Prostate gland (tissue), 2 donors: ENCODE results near the gene GRIK3. TPM values are rescaled to one million over a fixed set of nuclear protein-coding genes. Genes with fewer than 3 reads are reported as not detected.

Experiments
- DNase-seq: peaks from one replicate; pipeline ENCODE4 v3.0.0-alpha.2; 2019; ENCODE audit warnings: low spot score
- H3K27ac ChIP-seq, 2 donors: fragments of 200-600 bp; sonication (generic); 2 replicates each; pipeline ENCODE4 v1.5.1; 2017 to 2019
- H3K27me3 ChIP-seq: fragments of 200-600 bp; sonication (generic); replicated peaks from 2 replicates; pipeline ENCODE4 v1.5.1; 2019; ENCODE audit not compliant: insufficient read depth
- H3K36me3 ChIP-seq, 2 donors: fragments of 200-600 bp; sonication (generic); 1 replicate in 1 of 2; 2 replicates in 1 of 2; pipeline versions ENCODE4 v1.5.1 to v1.8.1; 2017 to 2019
- H3K4me1 ChIP-seq: fragments of 200-600 bp; sonication (generic); replicated peaks from 2 replicates; pipeline ENCODE4 v1.5.1; 2019
- H3K4me3 ChIP-seq, 2 donors: fragments of 200-600 bp; sonication (generic); 2 replicates each; pipeline ENCODE4 v1.5.1; 2017 to 2019
- H3K9me3 ChIP-seq: fragments of 200-600 bp; sonication (generic); 2 replicates; pipeline ENCODE4 v1.5.1; 2017
- CTCF ChIP-seq, 4 experiments: fragments of 200-600 bp in 2 of 4; fragments of 450-650 bp in 2 of 4; sonication (generic) in 2 of 4; IDR thresholded peaks; 1 replicate in 3 of 4; 2 replicates in 1 of 4; pipeline ENCODE4 v1.5.1; 2016 to 2019; ENCODE audit warnings: antibody characterized with exemption in 4 of 4, mild to moderate bottlenecking in 2 of 4, moderate library complexity in 2 of 4
- POLR2A ChIP-seq: fragments of 450-650 bp; IDR thresholded peaks from one replicate; pipeline ENCODE4 v1.6.1; 2016; ENCODE audit warnings: antibody characterized with exemption, mild to moderate bottlenecking
- POLR2AphosphoS5 ChIP-seq: sonication (generic); formaldehyde crosslinking; IDR thresholded peaks from one replicate; pipeline ENCODE4 v1.6.1; 2017; ENCODE audit warnings: antibody characterized with exemption
- WGBS: methylation state at CpG from one replicate; pipeline ENCODE4 v1.1.5; 2018; 5-methylcytosine and 5-hydroxymethylcytosine counted together
- intact Hi-C: fragments of 100-400 bp; cut with DNase I; formaldehyde crosslinking; loops from one replicate; pipeline ENCODE4 v1.14.2; 2022
- total RNA-seq, 2 donors: library from RNA; depleted of rRNA; stranded (reverse); fragments of >200 nt; gene quantifications; one replicate each; pipeline ENCODE4 v1.1.0, GENCODE V29; 2016

GRIK3 gene
- total RNA-seq, 2 donors from 2014 or later, result 0.36 to 5.9 TPM

DNA sequence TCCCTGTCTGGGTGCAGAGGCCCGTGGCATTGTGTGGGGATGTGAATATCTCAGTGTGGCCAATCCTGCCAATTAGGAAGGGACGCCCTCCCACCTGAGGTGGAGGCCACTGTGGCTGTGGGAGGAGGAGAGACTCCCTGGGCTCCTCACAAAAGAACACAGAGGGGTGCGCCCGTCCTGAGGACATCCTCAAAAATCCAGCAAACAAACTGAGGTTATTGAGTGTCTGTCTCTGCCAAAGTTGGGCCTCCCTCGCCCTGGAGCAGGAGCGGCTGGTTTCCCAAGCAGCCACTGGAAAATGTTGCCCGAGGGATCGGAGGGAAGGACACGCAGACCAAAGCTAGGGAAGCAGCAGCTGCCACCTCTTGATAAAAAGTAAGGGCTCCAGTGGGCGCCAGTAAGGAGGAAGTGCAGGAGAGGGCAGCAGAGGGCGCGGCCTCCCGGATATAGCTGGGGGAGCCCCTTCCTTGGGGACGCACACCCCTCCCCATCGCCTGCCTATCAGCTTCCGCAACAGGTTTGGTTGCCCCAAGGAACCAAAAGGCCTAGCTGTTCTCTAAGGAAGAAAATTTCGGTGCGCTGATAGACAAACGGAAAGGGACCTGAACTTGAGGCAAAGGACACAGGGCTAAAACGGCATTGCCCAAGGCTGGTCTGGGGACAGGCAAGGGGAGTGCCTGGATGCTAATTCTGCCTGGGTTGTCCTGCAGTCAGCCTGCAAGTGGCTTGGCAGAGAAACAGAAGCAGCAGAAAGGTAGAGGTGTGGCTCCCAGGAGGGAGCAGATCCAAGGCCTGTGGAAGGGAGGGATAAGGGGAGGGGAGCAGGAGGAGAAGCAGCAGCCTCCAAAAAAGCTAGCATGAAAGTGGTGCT lies 1.7 kb upstream of the GRIK3 start:
- H3K36me3 ChIP-seq, result no peaks in the 10 kb centered on the region
- no peak for TF ChIP-seq CTCF (IDR thresholded peaks at IDR 0.05)
- no peak for TF ChIP-seq POLR2A
- no peak for TF ChIP-seq POLR2AphosphoS5
- peaks cover 60% of the 10 kb centered on the region for H3K27me3 ChIP-seq
- no peaks in the 10 kb centered on the region for H3K4me1 ChIP-seq
- WGBS, result 11% methylated on average over 20 of the region's 20 CpGs
- no peak for DNase-seq
- no peaks in the 10 kb centered on the region for H3K9me3 ChIP-seq
- no peak overlapping the region for H3K27ac ChIP-seq
- intact Hi-C loops, result no loop called here
- H3K4me3 ChIP-seq, result no peak overlapping the region

DNA sequence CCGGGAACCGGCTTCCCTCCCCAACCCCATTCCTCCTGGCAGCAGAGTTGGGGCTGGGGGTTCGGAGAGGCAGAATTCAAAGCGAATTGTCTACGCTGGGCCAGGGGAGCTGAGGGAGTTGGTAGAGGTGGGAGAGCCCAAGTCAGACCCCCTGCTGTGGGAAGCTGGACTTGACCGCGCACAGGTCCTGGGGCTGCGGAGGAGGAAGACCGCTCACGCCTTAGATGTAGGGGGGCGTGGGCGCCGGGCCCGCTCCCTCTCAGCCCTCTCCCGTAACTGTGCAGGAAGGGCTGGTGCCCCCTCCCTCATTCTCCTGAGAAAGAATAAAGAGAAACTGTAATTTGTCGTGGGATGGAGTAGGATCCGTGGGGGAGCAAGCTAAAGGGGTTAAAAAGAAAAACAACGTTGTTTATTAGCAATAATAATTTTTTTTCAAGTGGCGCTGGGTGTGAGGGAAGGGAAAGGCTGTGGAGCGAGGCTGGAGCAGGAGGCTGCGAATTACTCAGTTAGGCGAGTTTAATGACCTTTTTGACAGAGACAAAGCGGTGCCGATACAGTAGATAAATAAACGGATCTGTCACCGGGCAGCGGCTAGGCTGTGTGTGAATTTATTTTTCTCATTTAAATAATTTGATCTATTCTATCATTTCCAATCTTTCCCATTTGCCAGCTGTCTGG lies 838 bp upstream of the GRIK3 start:
- H3K4me1 ChIP-seq, result no peaks in the 10 kb centered on the region
- intact Hi-C loops, result no loop called here
- no peak overlapping the region for H3K27ac ChIP-seq

GRCh38 chr1:37033355-37034101 lies 787 bp downstream of the GRIK3 start:
- no peaks in the 10 kb centered on the region for H3K36me3 ChIP-seq
- H3K27ac ChIP-seq, result no peak overlapping the region
- intact Hi-C loops, result no loop called here
- no peak overlapping the region for H3K4me3 ChIP-seq
- no peaks in the 10 kb centered on the region for H3K4me1 ChIP-seq
- WGBS, result 3% methylated on average over 38 of the region's 66 CpGs
- DNase-seq, result no peak
- no peaks in the 10 kb centered on the region for H3K9me3 ChIP-seq
- no peak for TF ChIP-seq POLR2A
- TF ChIP-seq CTCF (IDR thresholded peaks at IDR 0.05), result no peak
- TF ChIP-seq POLR2AphosphoS5, result no peak
- peaks cover 58% of the 10 kb centered on the region for H3K27me3 ChIP-seq

More for the DNA sequence above, 838 bp upstream of the GRIK3 start:
- H3K27me3 ChIP-seq, result peaks cover 53% of the 10 kb centered on the region
- no peaks in the 10 kb centered on the region for H3K36me3 ChIP-seq
- whole genome bisulfite sequencing, result 4% methylated on average over 27 of the region's 27 CpGs
- no peaks in the 10 kb centered on the region for H3K9me3 ChIP-seq
- H3K4me3 ChIP-seq, result no peak overlapping the region
- DNase-seq, result no peak
- TF ChIP-seq CTCF (IDR thresholded peaks at IDR 0.05) (no peak), POLR2AphosphoS5 (no peak), POLR2A (no peak)

- TF ChIP-seq POLR2A (no peak), CTCF (IDR thresholded peaks at IDR 0.05) (no peak), POLR2AphosphoS5 (no peak)
- no peak overlapping the region for H3K4me3 ChIP-seq
Measured at GRCh38 chr1:37032660-37033354, 1.5 kb downstream of the GRIK3 start.

More at GRCh38 chr1:37032660-37033354, 1.5 kb downstream of the GRIK3 start:
- WGBS, result 4% methylated on average over 50 of the region's 60 CpGs
- DNase-seq, result no peak
- no peaks in the 10 kb centered on the region for H3K9me3 ChIP-seq
- intact Hi-C loops, result no loop called here
- no peak overlapping the region for H3K27ac ChIP-seq
- H3K27me3 ChIP-seq, result peaks cover 52% of the 10 kb centered on the region
- no peaks in the 10 kb centered on the region for H3K36me3 ChIP-seq
- H3K4me1 ChIP-seq, result no peaks in the 10 kb centered on the region
